Gastrocnemius medialis (tissue), 4 donors: ENCODE results near the gene CSNK1D.

ENCODE experiments used
- POLR2A ChIP-seq, 2 donors: fragments of 450-650 bp; IDR thresholded peaks; one replicate each; pipeline ENCODE4 v1.6.1; 2017; ENCODE audit warnings: antibody characterized with exemption in 2 of 2, mild to moderate bottlenecking in 2 of 2, moderate library complexity in 2 of 2
- TF ChIP-seq, protein P1 (sequence below), 5 experiments: fragments of 450-650 bp in 3 of 5; fragments of 200-600 bp in 2 of 5; sonication (generic) in 2 of 5; IDR thresholded peaks in 4 of 5; conservative IDR thresholded peaks in 1 of 5; 1 replicate in 4 of 5; 2 replicates in 1 of 5; pipeline ENCODE4 v1.5.1; 2016 to 2019; ENCODE audit warnings: antibody characterized with exemption in 5 of 5, mild to moderate bottlenecking in 3 of 5, moderate library complexity in 3 of 5

DNA sequence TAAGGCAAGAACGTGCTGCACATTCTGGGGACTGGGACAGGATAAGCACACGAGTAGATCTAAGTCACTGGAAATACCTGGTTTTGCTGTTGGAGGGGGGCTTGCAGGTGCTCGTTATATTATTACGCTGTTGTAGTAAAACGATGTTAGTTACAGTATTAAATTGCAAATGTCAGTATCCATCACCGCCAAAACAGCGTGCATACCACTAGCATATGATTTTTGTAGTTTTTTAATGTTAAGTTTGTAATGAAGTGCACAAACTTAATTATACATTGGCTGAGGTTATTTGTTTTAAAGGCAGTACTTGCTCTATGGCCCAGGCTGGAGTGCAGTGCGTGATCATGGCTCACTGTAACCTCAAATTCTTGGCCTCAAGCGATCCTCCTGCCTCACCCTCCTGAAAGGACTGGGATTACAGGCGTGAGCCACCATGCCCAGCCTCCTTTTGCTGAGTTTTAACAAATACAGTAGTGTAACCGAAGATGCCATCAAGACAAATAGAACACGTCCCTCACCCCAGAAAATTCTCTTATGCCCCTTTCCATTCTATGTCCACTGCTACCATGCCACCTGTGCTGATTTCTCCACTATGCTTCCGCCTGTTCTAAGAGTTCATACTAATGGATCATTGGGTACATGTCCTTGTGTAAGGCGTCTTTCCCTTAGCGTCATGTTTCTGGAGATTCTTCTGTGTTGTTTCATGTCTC, 20.7 kb upstream of the CSNK1D start:
- TF ChIP-seq, protein P1, sequence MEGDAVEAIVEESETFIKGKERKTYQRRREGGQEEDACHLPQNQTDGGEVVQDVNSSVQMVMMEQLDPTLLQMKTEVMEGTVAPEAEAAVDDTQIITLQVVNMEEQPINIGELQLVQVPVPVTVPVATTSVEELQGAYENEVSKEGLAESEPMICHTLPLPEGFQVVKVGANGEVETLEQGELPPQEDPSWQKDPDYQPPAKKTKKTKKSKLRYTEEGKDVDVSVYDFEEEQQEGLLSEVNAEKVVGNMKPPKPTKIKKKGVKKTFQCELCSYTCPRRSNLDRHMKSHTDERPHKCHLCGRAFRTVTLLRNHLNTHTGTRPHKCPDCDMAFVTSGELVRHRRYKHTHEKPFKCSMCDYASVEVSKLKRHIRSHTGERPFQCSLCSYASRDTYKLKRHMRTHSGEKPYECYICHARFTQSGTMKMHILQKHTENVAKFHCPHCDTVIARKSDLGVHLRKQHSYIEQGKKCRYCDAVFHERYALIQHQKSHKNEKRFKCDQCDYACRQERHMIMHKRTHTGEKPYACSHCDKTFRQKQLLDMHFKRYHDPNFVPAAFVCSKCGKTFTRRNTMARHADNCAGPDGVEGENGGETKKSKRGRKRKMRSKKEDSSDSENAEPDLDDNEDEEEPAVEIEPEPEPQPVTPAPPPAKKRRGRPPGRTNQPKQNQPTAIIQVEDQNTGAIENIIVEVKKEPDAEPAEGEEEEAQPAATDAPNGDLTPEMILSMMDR (IDR thresholded peaks at IDR 0.05 in 4 of 5, conservative IDR thresholded peaks at IDR 0.05 in 1 of 5), result no peak
- TF ChIP-seq POLR2A (IDR thresholded peaks at IDR 0.05), result peak; percentile 25 to 32
